Astrocyte of the spinal cord (primary cell): ENCODE data around the gene OGFOD2.
A peak's percentile ranks its signal among the peaks of the same experiment; 100 is the strongest.

Experiments used
- DNase-seq: peaks from one replicate; pipeline ENCODE4 v3.0.0; 2011; ENCODE audit warnings: low read depth, low spot score
- H3K4me3 ChIP-seq: 2 replicates; pipeline ENCODE4 v1.5.1; 2011; ENCODE audit warnings: low read depth, mild to moderate bottlenecking, low read length, moderate library complexity
- CTCF ChIP-seq: IDR thresholded peaks from 2 replicates; pipeline ENCODE4 v1.5.1; 2012; ENCODE audit warnings: low read depth, mild to moderate bottlenecking, low read length, inconsistent platforms
- in situ Hi-C: cut with HindIII; loops from 2 replicates; pipeline ENCODE4 v1.10.0; 2017; ENCODE audit warnings: low sequenced_read_pairs

The OGFOD2 gene

GRCh38 chr12:122965851-122966742, 8.9 kb upstream of the OGFOD2 start, which contains the start of gene ABCB9:
TSS of gene ABCB9 (minus strand) at chr12:122966463. CDS start at chr12:122960235, 6,228 bp downstream.
- H3K4me3 ChIP-seq = peak within 1 kb of the TSS; percentile 80
- no peak for TF ChIP-seq CTCF
- in situ Hi-C loops = no loop called here
- DNase-seq = peak; percentile 86

GRCh38 chr12:122966743-122967550, 8.1 kb upstream of the OGFOD2 start:
- no peak for TF ChIP-seq CTCF
- no peak for DNase-seq
- H3K4me3 ChIP-seq = no peak overlapping the region
- in situ Hi-C loops = no loop called here

- H3K4me3 ChIP-seq = no peak overlapping the region
- in situ Hi-C loops = no loop called here
- no peak for TF ChIP-seq CTCF
- no peak for DNase-seq
Observed at GRCh38 chr12:122968104-122968503, 6.9 kb upstream of the OGFOD2 start.

- no peak overlapping the region for H3K4me3 ChIP-seq
- in situ Hi-C loops = no loop called here
- DNase-seq = no peak
- no peak for TF ChIP-seq CTCF
Observed at GRCh38 chr12:122969676-122970075, 5.4 kb upstream of the OGFOD2 start.

- peak; percentile 99 for DNase-seq
- H3K4me3 ChIP-seq = peak overlapping the region; percentile 96
Observed at GRCh38 chr12:122974274-122974891, 661 bp upstream of the OGFOD2 start.

More at GRCh38 chr12:122974274-122974891, 661 bp upstream of the OGFOD2 start:
- in situ Hi-C loops = no loop called here
- TF ChIP-seq CTCF = no peak
